OCI-LY7 (cell line): ENCODE results near the gene OR1K1. TPM values are rescaled to one million over a fixed set of nuclear protein-coding genes. Genes with fewer than 3 reads are reported as not detected.

ENCODE experiments used
- BruUV-seq: library from RNA; stranded (reverse); fragments of 400-500 nt; replicated peaks from 2 replicates; lab custom pipeline; 2021; lab: Mats Ljungman, UMichigan
- CTCF ChIA-PET: fragments of 300-600 bp; sonication (Branson Sonifier 250); formaldehyde crosslinking; loops from one replicate; lab custom pipeline; 2022; ENCODE audit warnings: antibody characterized with exemption; ENCODE audit not compliant: unreplicated experiment; lab: Charles Lee
- POLR2A ChIA-PET: fragments of 300-600 bp; sonication (Branson Sonifier 250); formaldehyde crosslinking; loops from one replicate; lab custom pipeline; 2022; ENCODE audit warnings: antibody characterized with exemption; lab: Charles Lee
- DNase-seq: peaks from one replicate; pipeline ENCODE4 v3.0.0-alpha.2; 2015; ENCODE audit warnings: low spot score
- H2AFZ ChIP-seq: fragments of 200-600 bp; sonication (generic), shearing (Covaris generic); 2 replicates; pipeline ENCODE4 v1.6.1; 2014; ENCODE audit warnings: mild to moderate bottlenecking, antibody characterized with exemption, low read length, moderate library complexity
- H3K27ac ChIP-seq: fragments of 200-600 bp; sonication (generic); 2 replicates; pipeline ENCODE4 v1.5.1; 2014; ENCODE audit warnings: mixed run types, low read depth, mild to moderate bottlenecking, moderate library complexity, low read length, inconsistent platforms; ENCODE audit not compliant: poor library complexity, severe bottlenecking
- H3K36me3 ChIP-seq: fragments of 200-600 bp; sonication (generic); 2 replicates; pipeline ENCODE4 v1.6.1; 2014; ENCODE audit warnings: mild to moderate bottlenecking, antibody characterized with exemption, low read length, moderate library complexity, mixed read lengths; ENCODE audit not compliant: insufficient read depth
- H3K4me1 ChIP-seq: fragments of 200-600 bp; sonication (generic); 2 replicates; pipeline ENCODE4 v1.5.1; 2014; ENCODE audit warnings: mild to moderate bottlenecking, low read length; ENCODE audit not compliant: insufficient read depth, poor library complexity, severe bottlenecking
- H3K4me2 ChIP-seq: fragments of 200-600 bp; sonication (generic); 2 replicates; pipeline ENCODE4 v1.6.1; 2014; ENCODE audit warnings: mild to moderate bottlenecking, low read length
- H3K4me3 ChIP-seq: fragments of 200-600 bp; sonication (generic); 2 replicates; pipeline ENCODE4 v1.5.1; 2014; ENCODE audit warnings: mild to moderate bottlenecking, low read depth, low read length; ENCODE audit not compliant: poor library complexity, severe bottlenecking
- H3K79me2 ChIP-seq: fragments of 200-600 bp; sonication (generic); 2 replicates; pipeline ENCODE4 v1.6.1; 2016; ENCODE audit warnings: low read depth, mild to moderate bottlenecking, low read length, moderate library complexity, mixed read lengths; ENCODE audit not compliant: insufficient read depth
- H3K9me2 ChIP-seq: fragments of 200-600 bp; sonication (generic); 2 replicates; pipeline ENCODE4 v1.6.1; 2016; ENCODE audit warnings: mild to moderate bottlenecking, low read length, mixed read lengths; ENCODE audit not compliant: insufficient read depth
- H3K9me3 ChIP-seq: fragments of 200-600 bp; sonication (generic); 2 replicates; pipeline ENCODE4 v1.6.1; 2014; ENCODE audit warnings: mild to moderate bottlenecking, mixed run types, low read length, mixed read lengths
- H4K20me1 ChIP-seq: fragments of 200-600 bp; sonication (generic); 2 replicates; pipeline ENCODE4 v1.6.1; 2014; ENCODE audit warnings: mild to moderate bottlenecking, antibody characterized with exemption, low read length, moderate library complexity, mixed read lengths; ENCODE audit not compliant: insufficient read depth
- CTCF ChIP-seq: fragments of 200-600 bp; sonication (generic); conservative IDR thresholded peaks from 2 replicates; pipeline ENCODE4 v1.5.1; 2014; ENCODE audit warnings: mild to moderate bottlenecking, antibody characterized with exemption, low read length, moderate library complexity, mixed read lengths
- EZH2phosphoT487 ChIP-seq: fragments of 200-600 bp; sonication (generic); IDR thresholded peaks from 2 replicates; pipeline ENCODE4 v1.6.1; 2018; ENCODE audit warnings: low read depth, borderline replicate concordance, mild to moderate bottlenecking, mixed run types, antibody characterized with exemption, low read length, moderate library complexity, mixed read lengths
- intact Hi-C: fragments of 100-400 bp; cut with micrococcal nuclease; formaldehyde crosslinking; loops from one replicate; pipeline ENCODE4 v1.10.0; 2022; ENCODE audit not compliant: unreplicated experiment
- total RNA-seq, 2 experiments: library from RNA; depleted of rRNA in 1 of 2; stranded (reverse); fragments of >200 nt in 1 of 2; shearing (Covaris generic) in 1 of 2; gene quantifications; 2 replicates each; pipeline ENCODE4 v1.2.3, GENCODE V29; 2014 to 2022

The OR1K1 gene
- total RNA-seq, 2 experiments from 2014 or later = not detected

GRCh38 chr9:122812736-122813135, 12.8 kb downstream of the OR1K1 start:
- Histone ChIP-seq H3K4me1 (no peaks in the 10 kb centered on the region), H3K4me2 (no peak overlapping the region), H3K9me2 (no peaks in the 10 kb centered on the region), H3K79me2 (no peaks in the 10 kb centered on the region), H3K27ac (no peak overlapping the region), H3K9me3 (no peaks in the 10 kb centered on the region), H4K20me1 (no peaks in the 10 kb centered on the region), H2AFZ (no peak overlapping the region), H3K4me3 (no peak overlapping the region), H3K36me3 (peaks cover 17% of the 10 kb centered on the region)
- TF ChIP-seq EZH2phosphoT487 (no peak), CTCF (no peak)
- POLR2A ChIA-PET = interaction anchor here (1.3 kb wide), 1 partner anchor 350 kb away, joined by 5 read pairs; no protein-coding TSS in a partner anchor
- intact Hi-C loops = loop anchor here (10.0 kb wide), 1 partner anchor 428 kb away; no protein-coding TSS in a partner anchor
- DNase-seq = no peak
- no TSS peak for BruUV-seq
- CTCF ChIA-PET = no interaction called here

GRCh38 chr9:122814545-122814944, 14.6 kb downstream of the OR1K1 start:
- H3K9me3 ChIP-seq = no peaks in the 10 kb centered on the region
- H3K4me1 ChIP-seq = no peaks in the 10 kb centered on the region
- no peak overlapping the region for H2AFZ ChIP-seq
- no peak for DNase-seq
- H3K4me2 ChIP-seq = no peak overlapping the region
- ChIA-PET CTCF (no interaction called here), POLR2A (interaction anchor here (0.6 kb wide), 1 partner anchor 659 kb away, joined by 4 read pairs; no protein-coding TSS in a partner anchor)
- BruUV-seq = no TSS peak
- TF ChIP-seq CTCF = no peak
- no peak for TF ChIP-seq EZH2phosphoT487
- H3K79me2 ChIP-seq = no peaks in the 10 kb centered on the region; the same call in 1 of the 2 replicates
- H3K9me2 ChIP-seq = no peaks in the 10 kb centered on the region
- peaks cover 26% of the 10 kb centered on the region for H3K36me3 ChIP-seq
- H3K27ac ChIP-seq = no peak overlapping the region
- no peaks in the 10 kb centered on the region for H4K20me1 ChIP-seq
- no peak overlapping the region for H3K4me3 ChIP-seq
- intact Hi-C loops = loop anchor here (10.0 kb wide), 1 partner anchor 430 kb away; no protein-coding TSS in a partner anchor

GRCh38 chr9:122815544-122815943, 15.6 kb downstream of the OR1K1 start:
- no peak overlapping the region for H3K27ac ChIP-seq
- TF ChIP-seq EZH2phosphoT487 = no peak
- no peak for TF ChIP-seq CTCF
- no peak overlapping the region for H3K4me2 ChIP-seq
- no peaks in the 10 kb centered on the region for H3K4me1 ChIP-seq
- CTCF ChIA-PET = no interaction called here
- intact Hi-C loops = loop anchor here (10.0 kb wide), 1 partner anchor 431 kb away; no protein-coding TSS in a partner anchor
- no peaks in the 10 kb centered on the region for H4K20me1 ChIP-seq
- H3K4me3 ChIP-seq = no peak overlapping the region
- no peak for DNase-seq
- H2AFZ ChIP-seq = no peak overlapping the region
- POLR2A ChIA-PET = no interaction called here
- no peaks in the 10 kb centered on the region for H3K9me2 ChIP-seq
- BruUV-seq = no TSS peak
- no peaks in the 10 kb centered on the region for H3K9me3 ChIP-seq
- H3K79me2 ChIP-seq = no peaks in the 10 kb centered on the region; the same call in 1 of the 2 replicates
- H3K36me3 ChIP-seq = peaks cover 36% of the 10 kb centered on the region
